PC-3 (cell line): ENCODE measurements around the gene RAB31. TPM values are rescaled to one million over a fixed set of nuclear protein-coding genes. Genes with fewer than 3 reads are reported as not detected.

Experiments used
- ATAC-seq: fragments of 200-7000 bp; cut with Tn5 transposase; 2 replicates; pipeline ENCODE4 v1.9.1; 2020; ENCODE audit warnings: mild to moderate bottlenecking, moderate library complexity
- BruUV-seq: library from RNA; stranded (reverse); fragments of 400-500 nt; replicated peaks from 2 replicates; lab custom pipeline; 2021; lab: Mats Ljungman, UMichigan
- CTCF ChIA-PET: fragments of 300-600 bp; sonication (Branson Sonifier 250); formaldehyde crosslinking; loops from one replicate; lab custom pipeline; 2022; ENCODE audit warnings: antibody characterized with exemption; lab: Charles Lee
- POLR2A ChIA-PET: fragments of 300-600 bp; sonication (Branson Sonifier 250); formaldehyde crosslinking; loops from one replicate; lab custom pipeline; 2022; ENCODE audit warnings: antibody characterized with exemption; ENCODE audit not compliant: unreplicated experiment; lab: Charles Lee
- DNase-seq: peaks from one replicate; pipeline ENCODE4 v3.0.0-alpha.2; 2015
- H2AFZ ChIP-seq: fragments of 300-600 bp; sonication (generic); 2 replicates; pipeline ENCODE4 v1.6.0; 2016; ENCODE audit warnings: antibody characterized with exemption, low read length
- H3F3A ChIP-seq: fragments of 300-600 bp; sonication (generic); one replicate; pipeline ENCODE4 v1.6.0; 2017; ENCODE audit warnings: antibody characterized with exemption, low read length, control low read depth, mild to moderate bottlenecking; ENCODE audit not compliant: unreplicated experiment
- H3K27ac ChIP-seq: fragments of 300-600 bp; sonication (generic); 2 replicates; pipeline ENCODE4 v1.5.1; 2016; ENCODE audit warnings: mild to moderate bottlenecking, low read length
- H3K27me3 ChIP-seq: fragments of 300-600 bp; sonication (generic); 2 replicates; pipeline ENCODE4 v1.6.1; 2016; ENCODE audit warnings: low read length, mixed read lengths
- H3K36me3 ChIP-seq: fragments of 300-600 bp; sonication (generic); 2 replicates; pipeline ENCODE4 v1.6.1; 2016; ENCODE audit warnings: low read depth, mixed run types, low read length, mixed read lengths
- H3K4me1 ChIP-seq: fragments of 300-600 bp; sonication (generic); 2 replicates; pipeline ENCODE4 v1.5.1; 2016; ENCODE audit warnings: low read length; ENCODE audit not compliant: insufficient read depth
- H3K4me2 ChIP-seq: fragments of 300-600 bp; sonication (generic); 2 replicates; pipeline ENCODE4 v1.6.0; 2016; ENCODE audit warnings: low read length
- H3K4me3 ChIP-seq: fragments of 300-600 bp; sonication (generic); 2 replicates; pipeline ENCODE4 v1.5.1; 2016; ENCODE audit warnings: mild to moderate bottlenecking, low read length, mixed read lengths
- H3K79me2 ChIP-seq: fragments of 300-600 bp; sonication (generic); 2 replicates; pipeline ENCODE4 v1.6.1; 2017; ENCODE audit warnings: low read length, mixed read lengths
- H3K9ac ChIP-seq: fragments of 300-600 bp; sonication (generic); 2 replicates; pipeline ENCODE4 v1.6.0; 2016; ENCODE audit warnings: mild to moderate bottlenecking, low read length
- H3K9me2 ChIP-seq: fragments of 300-600 bp; sonication (generic); replicated peaks from 2 replicates; pipeline ENCODE4 v1.6.1; 2016; ENCODE audit warnings: mixed run types, low read length, mixed read lengths
- H3K9me3 ChIP-seq: fragments of 300-600 bp; sonication (generic); 2 replicates; pipeline ENCODE4 v1.6.1; 2016; ENCODE audit warnings: low read length, mixed read lengths
- H4K20me1 ChIP-seq: fragments of 300-600 bp; sonication (generic); 2 replicates; pipeline ENCODE4 v1.6.1; 2016; ENCODE audit warnings: low read length, mixed read lengths
- EZH2 ChIP-seq: fragments of 300-600 bp; sonication (generic); IDR thresholded peaks from one replicate; pipeline ENCODE4 v1.6.1; 2017; ENCODE audit warnings: antibody characterized with exemption, mild to moderate bottlenecking, low read length; ENCODE audit not compliant: unreplicated experiment
- EZH2phosphoT487 ChIP-seq: fragments of 300-600 bp; sonication (generic); IDR thresholded peaks from 2 replicates; pipeline ENCODE4 v1.6.1; 2018; ENCODE audit warnings: mild to moderate bottlenecking, antibody characterized with exemption, low read length, borderline replicate concordance
- intact Hi-C: fragments of 100-400 bp; cut with micrococcal nuclease; formaldehyde crosslinking; loops from 2 replicates; pipeline ENCODE4 v1.9.0; 2023
- total RNA-seq: library from RNA; depleted of rRNA; stranded (reverse); fragments of >200 nt; gene quantifications from 2 replicates; pipeline ENCODE4 v1.2.3, GENCODE V29; 2014
- TF ChIP-seq, protein P1 (sequence below): fragments of 300-600 bp; sonication (generic); conservative IDR thresholded peaks from 2 replicates; pipeline ENCODE4 v1.5.1; 2017; ENCODE audit warnings: antibody characterized with exemption, low read depth, mild to moderate bottlenecking, low read length

RAB31 gene
- total RNA-seq, 1 experiment from 2014 or later = 3.8 TPM

- no peaks in the 10 kb centered on the region for H3F3A ChIP-seq
- ChIA-PET CTCF (no interaction called here), POLR2A (no interaction called here)
- no peak overlapping the region for H3K9ac ChIP-seq
- intact Hi-C loops = no loop called here
- no peaks in the 10 kb centered on the region for H3K27me3 ChIP-seq
- no peaks in the 10 kb centered on the region for H3K9me3 ChIP-seq
- ATAC-seq (no peak), DNase-seq (no peak)
- H4K20me1 ChIP-seq = no peaks in the 10 kb centered on the region
- no peak overlapping the region for H3K4me2 ChIP-seq
- H3K27ac ChIP-seq = no peak overlapping the region
- H3K4me3 ChIP-seq = no peak overlapping the region
- H3K9me2 ChIP-seq = no peaks in the 10 kb centered on the region
- no peaks in the 10 kb centered on the region for H3K79me2 ChIP-seq
- no TSS peak for BruUV-seq
- H3K36me3 ChIP-seq = no peaks in the 10 kb centered on the region
- no peak overlapping the region for H2AFZ ChIP-seq
- TF ChIP-seq EZH2 (no peak), EZH2phosphoT487 (no peak)
- TF ChIP-seq, protein P1, sequence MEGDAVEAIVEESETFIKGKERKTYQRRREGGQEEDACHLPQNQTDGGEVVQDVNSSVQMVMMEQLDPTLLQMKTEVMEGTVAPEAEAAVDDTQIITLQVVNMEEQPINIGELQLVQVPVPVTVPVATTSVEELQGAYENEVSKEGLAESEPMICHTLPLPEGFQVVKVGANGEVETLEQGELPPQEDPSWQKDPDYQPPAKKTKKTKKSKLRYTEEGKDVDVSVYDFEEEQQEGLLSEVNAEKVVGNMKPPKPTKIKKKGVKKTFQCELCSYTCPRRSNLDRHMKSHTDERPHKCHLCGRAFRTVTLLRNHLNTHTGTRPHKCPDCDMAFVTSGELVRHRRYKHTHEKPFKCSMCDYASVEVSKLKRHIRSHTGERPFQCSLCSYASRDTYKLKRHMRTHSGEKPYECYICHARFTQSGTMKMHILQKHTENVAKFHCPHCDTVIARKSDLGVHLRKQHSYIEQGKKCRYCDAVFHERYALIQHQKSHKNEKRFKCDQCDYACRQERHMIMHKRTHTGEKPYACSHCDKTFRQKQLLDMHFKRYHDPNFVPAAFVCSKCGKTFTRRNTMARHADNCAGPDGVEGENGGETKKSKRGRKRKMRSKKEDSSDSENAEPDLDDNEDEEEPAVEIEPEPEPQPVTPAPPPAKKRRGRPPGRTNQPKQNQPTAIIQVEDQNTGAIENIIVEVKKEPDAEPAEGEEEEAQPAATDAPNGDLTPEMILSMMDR = no peak
- no peaks in the 10 kb centered on the region; the same call in 1 of the 2 replicates for H3K4me1 ChIP-seq
Measured at GRCh38 chr18:9845256-9845655, 137.2 kb downstream of the RAB31 start.

DNA sequence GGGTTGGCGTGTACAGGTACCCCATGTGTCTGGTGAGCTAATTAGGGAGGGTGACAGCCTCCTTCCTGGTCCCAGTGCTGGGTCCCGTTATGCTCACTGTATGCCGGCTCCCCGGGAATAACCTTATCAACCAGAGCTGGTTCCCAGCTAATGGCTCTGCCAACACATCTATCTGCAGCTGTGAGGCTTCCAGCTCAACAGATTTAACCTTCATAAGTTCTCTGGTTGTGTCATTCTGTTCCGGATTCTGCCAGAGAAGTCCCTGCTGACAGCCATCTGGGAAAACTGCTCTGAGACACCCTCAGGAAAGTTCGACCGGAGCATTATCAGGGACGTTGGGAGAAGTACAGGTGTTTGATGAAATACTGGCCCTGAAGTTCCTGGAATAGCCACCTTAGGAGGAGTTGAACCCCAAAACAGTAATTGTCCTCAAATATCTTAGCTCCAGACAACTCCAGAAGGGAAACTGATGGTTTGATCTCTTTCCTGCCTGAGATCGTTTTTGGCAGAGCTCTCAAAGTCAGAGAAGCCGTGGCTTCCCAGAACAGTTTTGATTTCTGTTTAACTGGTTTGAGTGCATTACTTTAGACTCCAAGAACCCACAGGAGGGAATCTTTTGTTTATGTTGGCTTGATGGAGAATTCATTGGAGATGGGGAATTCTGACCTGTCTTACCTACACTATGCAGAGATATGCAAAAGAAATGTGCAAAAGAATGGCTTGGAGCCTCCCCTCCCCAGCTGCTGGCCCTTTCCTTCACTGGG lies 138.2 kb downstream of the RAB31 start:
- no peak overlapping the region for H3K27ac ChIP-seq
- ATAC-seq (no peak), DNase-seq (no peak)
- no peaks in the 10 kb centered on the region for H3F3A ChIP-seq
- no peaks in the 10 kb centered on the region for H3K9me3 ChIP-seq
- H3K4me1 ChIP-seq = no peaks in the 10 kb centered on the region; the same call in 1 of the 2 replicates
- no peaks in the 10 kb centered on the region for H3K36me3 ChIP-seq
- H2AFZ ChIP-seq = no peak overlapping the region
- CTCF ChIA-PET = no interaction called here
- no peak overlapping the region for H3K4me3 ChIP-seq
- intact Hi-C loops = no loop called here
- H3K9ac ChIP-seq = no peak overlapping the region
- no peaks in the 10 kb centered on the region for H3K27me3 ChIP-seq
- BruUV-seq = no TSS peak
- POLR2A ChIA-PET = no interaction called here
- H3K9me2 ChIP-seq = no peaks in the 10 kb centered on the region
- TF ChIP-seq EZH2phosphoT487 = no peak
- TF ChIP-seq EZH2 = no peak
- TF ChIP-seq, protein P1 = no peak
- H3K4me2 ChIP-seq = no peak overlapping the region
- no peaks in the 10 kb centered on the region for H4K20me1 ChIP-seq
- H3K79me2 ChIP-seq = no peaks in the 10 kb centered on the region
